ENCODE data around the gene RHBDL1. TPM values are rescaled to one million over a fixed set of nuclear protein-coding genes. Genes with fewer than 3 reads are reported as not detected.

RHBDL1 gene
- total RNA-seq, 1 donor, result 0.84 TPM

GRCh38 chr16:644556-644955, 30.9 kb upstream of the RHBDL1 start:
- no peaks in the 10 kb centered on the region for H3K9me3 ChIP-seq (ENCODE audit: low read depth, low read length)
- H3K4me1 ChIP-seq (ENCODE audit: insufficient read depth, low read length), result peaks cover 40% of the 10 kb centered on the region
- H3K27me3 ChIP-seq (ENCODE audit: insufficient read depth, low read length), result no peaks in the 10 kb centered on the region
- H3K4me3 ChIP-seq (ENCODE audit: low read length), result no peak overlapping the region

DNA sequence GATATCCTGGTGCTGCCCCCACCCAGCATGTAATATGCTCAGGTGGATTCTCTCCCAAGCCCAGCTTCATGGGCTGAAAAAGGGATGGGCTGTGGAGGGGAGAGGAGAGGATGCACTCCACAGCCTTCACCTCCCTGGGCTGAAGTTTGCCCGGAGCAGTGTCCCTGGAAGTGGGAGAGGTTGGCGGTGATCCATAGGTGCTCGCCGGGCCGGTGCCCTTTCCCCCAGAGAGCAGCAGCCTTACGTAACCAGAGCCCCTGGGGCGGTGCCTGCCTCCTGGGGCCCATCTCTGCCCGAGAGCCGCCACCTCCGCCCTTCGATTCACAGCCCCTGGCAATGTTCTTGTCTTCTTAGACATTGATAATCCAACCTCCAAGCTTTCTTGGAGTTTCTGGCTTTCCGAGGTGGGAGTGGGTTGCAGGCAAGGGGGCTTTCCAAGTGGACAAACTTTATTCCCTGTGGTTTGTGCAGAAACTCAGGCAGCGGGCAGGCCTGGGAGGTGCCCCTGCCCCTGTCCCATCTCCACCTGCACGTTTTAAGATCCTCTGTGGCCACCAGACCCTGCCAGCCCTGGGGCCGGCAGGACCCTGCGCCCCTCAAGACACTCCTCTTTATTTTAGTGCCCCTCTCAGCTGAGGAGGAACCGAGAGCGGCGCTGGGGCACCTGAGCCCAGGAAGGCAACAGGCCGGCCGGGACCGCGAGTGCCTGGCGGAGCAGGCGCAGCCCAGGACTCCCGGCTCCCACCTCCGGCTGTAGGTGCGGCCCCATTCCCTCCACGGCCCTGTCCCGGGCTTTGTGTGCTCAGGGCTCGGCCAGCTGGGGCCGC, 29.4 kb upstream of the RHBDL1 start:
- Histone ChIP-seq H3K4me1 (ENCODE audit: insufficient read depth, low read length) (peaks cover 42% of the 10 kb centered on the region), H3K9me3 (ENCODE audit: low read depth, low read length) (no peaks in the 10 kb centered on the region), H3K27me3 (ENCODE audit: insufficient read depth, low read length) (no peaks in the 10 kb centered on the region), H3K4me3 (ENCODE audit: low read length) (no peak overlapping the region)

GRCh38 chr16:646679-647172, 28.7 kb upstream of the RHBDL1 start:
- Histone ChIP-seq H3K27me3 (ENCODE audit: insufficient read depth, low read length) (no peaks in the 10 kb centered on the region), H3K9me3 (ENCODE audit: low read depth, low read length) (no peaks in the 10 kb centered on the region), H3K4me3 (ENCODE audit: low read length) (no peak overlapping the region), H3K4me1 (ENCODE audit: insufficient read depth, low read length) (peaks cover 36% of the 10 kb centered on the region)

GRCh38 chr16:647173-647902, 28.1 kb upstream of the RHBDL1 start:
- H3K4me3 ChIP-seq (ENCODE audit: low read length), result no peak overlapping the region

DNA sequence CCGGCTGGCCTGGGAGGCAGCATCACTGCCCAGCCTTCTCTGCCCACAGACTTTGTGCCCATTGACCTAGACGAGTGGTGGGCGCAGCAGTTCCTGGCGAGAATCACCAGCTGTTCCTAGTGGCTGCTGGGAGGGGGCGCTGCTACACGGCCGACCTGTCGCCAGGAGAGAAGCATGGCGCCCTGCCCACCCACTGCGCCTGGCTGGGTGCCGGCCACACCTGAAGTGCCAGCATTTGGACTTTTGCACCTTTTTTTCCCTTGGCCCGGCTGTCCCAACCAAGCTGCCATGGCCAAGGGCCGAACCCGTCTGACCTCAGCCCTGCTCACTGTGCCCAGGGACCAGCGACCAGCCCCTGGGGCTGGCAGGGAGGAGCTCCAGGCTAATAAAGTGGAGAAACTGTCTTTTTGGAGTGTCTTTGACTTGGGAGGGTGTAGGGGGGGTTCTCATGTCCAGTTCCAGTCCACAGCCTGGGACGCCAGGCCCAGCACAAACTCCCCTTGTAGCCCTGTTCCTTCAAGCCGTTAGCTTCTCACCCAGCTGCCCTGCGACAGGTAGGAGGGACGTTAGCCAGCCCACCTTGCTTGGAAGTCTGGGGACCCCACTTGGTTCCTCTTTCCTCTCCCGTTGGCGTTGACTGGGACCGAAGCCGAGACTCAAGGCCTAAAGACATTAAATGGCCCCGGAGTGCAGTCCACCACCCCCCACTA, 27.2 kb upstream of the RHBDL1 start:
- peak overlapping the region; percentile 57 for H3K4me3 ChIP-seq (ENCODE audit: low read length)
- H3K9me3 ChIP-seq (ENCODE audit: low read depth, low read length), result no peaks in the 10 kb centered on the region
- no peaks in the 10 kb centered on the region for H3K27me3 ChIP-seq (ENCODE audit: insufficient read depth, low read length)
- peaks cover 26% of the 10 kb centered on the region for H3K4me1 ChIP-seq (ENCODE audit: insufficient read depth, low read length)

More at GRCh38 chr16:647173-647902, 28.1 kb upstream of the RHBDL1 start:
- H3K27me3 ChIP-seq (ENCODE audit: insufficient read depth, low read length), result no peaks in the 10 kb centered on the region
- H3K4me1 ChIP-seq (ENCODE audit: insufficient read depth, low read length), result peaks cover 35% of the 10 kb centered on the region
- H3K9me3 ChIP-seq (ENCODE audit: low read depth, low read length), result no peaks in the 10 kb centered on the region

GRCh38 chr16:648781-649589, 26.5 kb upstream of the RHBDL1 start, which contains the start of gene WDR90:
Gene WDR90, plus strand, starts transcription at chr16:649365. Its CDS starts 52 bp downstream, at chr16:649417.
- no peaks in the 10 kb centered on the region for H3K27me3 ChIP-seq (ENCODE audit: insufficient read depth, low read length)
- H3K4me1 ChIP-seq (ENCODE audit: insufficient read depth, low read length), result peaks cover 19% of the 10 kb centered on the region
- no peaks in the 10 kb centered on the region for H3K9me3 ChIP-seq (ENCODE audit: low read depth, low read length)
- peak within 1 kb of the TSS; percentile 57 for H3K4me3 ChIP-seq (ENCODE audit: low read length)

GRCh38 chr16:649631-650030, 25.8 kb upstream of the RHBDL1 start:
- H3K4me3 ChIP-seq (ENCODE audit: low read length), result peak overlapping the region; percentile 57
- no peaks in the 10 kb centered on the region for H3K27me3 ChIP-seq (ENCODE audit: insufficient read depth, low read length)
- H3K4me1 ChIP-seq (ENCODE audit: insufficient read depth, low read length), result peaks cover 19% of the 10 kb centered on the region
- H3K9me3 ChIP-seq (ENCODE audit: low read depth, low read length), result no peaks in the 10 kb centered on the region

GRCh38 chr16:651844-652243, 23.6 kb upstream of the RHBDL1 start:
- Histone ChIP-seq H3K4me1 (ENCODE audit: insufficient read depth, low read length) (peaks cover 19% of the 10 kb centered on the region), H3K9me3 (ENCODE audit: low read depth, low read length) (no peaks in the 10 kb centered on the region), H3K4me3 (ENCODE audit: low read length) (no peak overlapping the region), H3K27me3 (ENCODE audit: insufficient read depth, low read length) (no peaks in the 10 kb centered on the region)

- Histone ChIP-seq H3K4me1 (ENCODE audit: insufficient read depth, low read length) (peaks cover 19% of the 10 kb centered on the region), H3K27me3 (ENCODE audit: insufficient read depth, low read length) (no peaks in the 10 kb centered on the region), H3K4me3 (ENCODE audit: low read length) (no peak overlapping the region), H3K9me3 (ENCODE audit: low read depth, low read length) (no peaks in the 10 kb centered on the region)
These were observed 22.8 kb upstream of the RHBDL1 start for GRCh38 chr16:652454-653305.

DNA sequence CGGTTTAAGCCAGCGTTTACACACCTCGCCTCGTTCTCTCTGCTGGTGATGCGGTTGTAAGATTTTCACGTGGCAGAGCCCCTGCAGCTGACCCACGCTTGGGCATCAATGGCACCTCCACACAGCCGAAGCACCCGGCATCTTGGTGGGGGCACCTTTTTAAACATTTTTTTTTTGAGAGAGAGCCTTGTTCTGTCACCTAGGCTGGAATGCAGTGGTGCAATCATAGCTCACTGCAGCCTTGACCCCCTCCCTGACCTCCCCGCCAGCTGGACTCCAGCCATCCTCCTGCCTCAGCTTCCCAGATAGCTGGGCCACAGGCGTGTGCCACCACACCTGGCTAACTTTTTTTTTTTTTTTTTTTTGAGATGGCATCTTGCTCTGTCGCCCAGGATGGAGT, 21.4 kb upstream of the RHBDL1 start:
- Histone ChIP-seq H3K4me1 (ENCODE audit: insufficient read depth, low read length) (peaks cover 7% of the 10 kb centered on the region), H3K9me3 (ENCODE audit: low read depth, low read length) (no peaks in the 10 kb centered on the region), H3K27me3 (ENCODE audit: insufficient read depth, low read length) (no peaks in the 10 kb centered on the region), H3K4me3 (ENCODE audit: low read length) (no peak overlapping the region)

GRCh38 chr16:657487-657886, 18.0 kb upstream of the RHBDL1 start:
- Histone ChIP-seq H3K27me3 (ENCODE audit: insufficient read depth, low read length) (no peaks in the 10 kb centered on the region), H3K9me3 (ENCODE audit: low read depth, low read length) (no peaks in the 10 kb centered on the region), H3K4me3 (ENCODE audit: low read length) (no peak overlapping the region), H3K4me1 (ENCODE audit: insufficient read depth, low read length) (peaks cover 12% of the 10 kb centered on the region)

GRCh38 chr16:658679-659571, 16.5 kb upstream of the RHBDL1 start:
- H3K4me1 ChIP-seq (ENCODE audit: insufficient read depth, low read length), result peaks cover 12% of the 10 kb centered on the region
- no peak overlapping the region for H3K4me3 ChIP-seq (ENCODE audit: low read length)
- no peaks in the 10 kb centered on the region for H3K27me3 ChIP-seq (ENCODE audit: insufficient read depth, low read length)
- H3K9me3 ChIP-seq (ENCODE audit: low read depth, low read length), result no peaks in the 10 kb centered on the region

GRCh38 chr16:659618-660017, 15.9 kb upstream of the RHBDL1 start:
- no peaks in the 10 kb centered on the region for H3K9me3 ChIP-seq (ENCODE audit: low read depth, low read length)
- no peaks in the 10 kb centered on the region for H3K27me3 ChIP-seq (ENCODE audit: insufficient read depth, low read length)
- H3K4me1 ChIP-seq (ENCODE audit: insufficient read depth, low read length), result peaks cover 12% of the 10 kb centered on the region
- H3K4me3 ChIP-seq (ENCODE audit: low read length), result no peak overlapping the region

All from mononuclear cell (primary cell).